ENCODE results near the gene FAM149A. TPM values are rescaled to one million over a fixed set of nuclear protein-coding genes. Genes with fewer than 3 reads are reported as not detected.

FAM149A gene
- total RNA-seq, result 6.4 and 6.8 TPM in 2 replicates

DNA sequence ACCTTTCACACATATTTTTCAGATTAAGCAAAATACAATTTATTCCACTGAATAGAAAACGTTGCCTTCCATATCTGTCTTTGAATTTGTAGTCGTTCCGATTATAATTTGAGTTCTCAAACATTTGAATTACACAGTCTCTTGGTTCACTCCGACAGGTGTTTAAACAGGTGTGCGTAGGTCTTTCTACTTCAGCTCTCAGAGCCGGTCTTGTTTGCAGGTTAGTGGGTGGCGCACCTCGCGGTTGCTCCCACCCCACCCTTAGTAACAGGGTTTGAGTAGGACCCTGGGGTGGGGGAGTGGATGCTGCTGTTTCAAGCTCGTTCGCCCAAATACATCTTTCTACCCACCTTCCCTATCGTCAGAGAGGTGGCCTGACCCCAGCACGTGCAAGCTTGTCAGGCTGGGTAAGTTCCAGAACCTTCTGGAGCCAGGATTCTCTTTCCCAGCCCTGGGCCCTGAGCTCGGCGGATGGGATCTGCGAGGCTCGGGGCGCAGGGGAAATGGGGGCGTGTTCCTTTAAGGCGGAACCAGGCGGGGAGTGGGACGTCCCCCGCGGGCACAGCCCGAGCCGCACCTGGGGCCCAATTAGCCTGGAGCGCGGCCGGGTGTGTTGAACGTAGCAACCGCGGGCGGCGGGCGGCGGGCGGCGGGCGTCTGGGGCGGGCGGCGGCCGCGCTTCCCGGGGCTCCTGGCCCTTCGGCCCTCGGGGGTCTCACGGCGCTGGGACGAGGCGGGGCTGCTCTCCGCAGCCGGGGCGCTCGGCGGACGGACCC is at the start of gene FAM149A:
Gene FAM149A (plus strand): TSS at position 591 of the 776 bp plus-strand sequence.

DNA sequence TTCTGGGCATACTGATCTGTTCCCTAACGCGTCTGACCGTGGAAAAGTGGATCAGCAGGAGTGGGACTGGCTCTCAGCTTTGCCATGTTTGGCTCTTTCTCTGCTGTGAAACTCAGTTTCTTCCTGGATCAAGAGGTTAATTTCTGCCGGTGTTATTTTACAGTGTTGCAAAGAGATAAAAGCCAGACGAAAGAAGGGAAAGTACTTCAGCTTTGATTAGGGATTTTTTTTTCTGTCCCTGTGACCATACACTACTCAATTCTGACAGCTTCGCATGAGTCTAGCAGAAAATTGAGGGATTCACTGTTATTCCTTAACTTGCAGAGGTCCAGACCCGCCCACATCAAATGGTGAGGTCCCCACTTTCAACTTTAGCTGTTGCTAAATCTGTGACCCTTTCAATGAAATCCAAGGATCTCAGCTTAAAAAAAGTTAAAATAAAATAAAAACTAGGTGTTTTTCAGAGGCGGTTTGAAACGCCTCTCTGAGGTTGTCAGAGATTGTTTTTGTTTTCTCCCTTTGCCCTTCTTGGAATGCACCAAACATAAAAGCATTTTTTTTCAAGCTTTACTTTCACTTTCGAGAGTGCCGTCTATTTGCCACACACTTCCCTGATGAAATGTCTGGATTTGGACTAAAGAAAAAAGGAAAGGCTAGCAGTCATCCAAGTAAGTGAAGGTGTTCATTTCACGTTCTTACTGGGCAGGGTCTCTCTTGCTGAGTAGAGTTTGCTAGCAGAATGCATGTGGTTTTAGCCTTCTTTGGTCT is 35.7 kb upstream of the FAM149A start, which contains the start of gene TLR3:
Gene TLR3 (plus strand): TSS at position 576 of the 768 bp plus-strand sequence. CDS start 7,464 bp downstream, outside the sequence.

DNA sequence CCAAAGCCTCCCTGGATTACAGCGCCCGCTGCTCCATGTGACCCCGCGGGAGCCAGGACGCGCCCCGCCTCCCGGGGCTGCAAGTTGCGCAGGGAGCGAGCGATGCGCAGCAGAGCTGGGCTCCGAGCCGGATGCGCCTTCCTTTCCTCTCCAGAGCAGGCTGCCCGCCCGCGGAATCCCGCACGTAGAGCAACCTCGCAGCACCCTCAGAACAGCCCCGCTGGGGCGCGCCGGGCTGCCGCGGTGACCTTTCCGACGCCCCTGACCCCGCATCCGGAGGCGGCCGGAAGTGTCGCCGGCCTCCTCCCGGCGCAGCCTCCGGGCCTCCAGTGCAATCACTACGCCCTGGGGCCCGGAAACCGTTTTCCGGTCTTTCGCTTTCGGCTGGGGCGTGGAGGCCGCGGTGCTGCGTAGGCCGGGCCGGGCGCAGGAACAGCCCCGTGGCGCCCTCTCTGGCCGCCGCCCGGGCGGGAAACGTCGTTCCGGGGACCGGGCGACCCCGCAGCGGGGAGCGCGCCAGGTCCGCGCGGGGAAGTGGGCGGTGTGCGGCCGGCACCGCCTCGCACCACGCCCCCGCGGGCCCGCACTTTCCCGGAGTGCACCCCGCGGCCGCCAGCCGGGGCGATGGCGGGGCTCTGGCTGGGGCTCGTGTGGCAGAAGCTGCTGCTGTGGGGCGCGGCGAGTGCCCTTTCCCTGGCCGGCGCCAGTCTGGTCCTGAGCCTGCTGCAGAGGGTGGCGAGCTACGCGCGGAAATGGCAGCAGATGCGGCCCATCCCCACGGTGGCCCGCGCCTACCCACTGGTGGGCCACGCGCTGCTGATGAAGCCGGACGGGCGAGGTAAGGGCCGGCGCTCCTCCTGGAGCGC is 86.9 kb downstream of the FAM149A start, which contains the start of gene CYP4V2:
Gene CYP4V2 (plus strand): TSS at position 368 of the 866 bp plus-strand sequence. CDS start 257 bp downstream, at position 625.

Other genes with a start within 250 kb of the FAM149A start
- 3.6 and 7.5 TPM in 2 replicates for gene TLR3, start 35.5 kb upstream of the FAM149A start, total RNA-seq
- gene CYP4V2, start 86.9 kb downstream of the FAM149A start, total RNA-seq, result 11.2 and 14.9 TPM in 2 replicates
- gene KLKB1, start 122.8 kb downstream of the FAM149A start, total RNA-seq, result not detected in 2 replicates
- gene F11, start 161.5 kb downstream of the FAM149A start, total RNA-seq, result not detected in 2 replicates

Measured in pericardium fibroblast (primary cell).